Measurements from ENCODE around the gene CCDC158.

- TF ChIP-seq, protein P1, sequence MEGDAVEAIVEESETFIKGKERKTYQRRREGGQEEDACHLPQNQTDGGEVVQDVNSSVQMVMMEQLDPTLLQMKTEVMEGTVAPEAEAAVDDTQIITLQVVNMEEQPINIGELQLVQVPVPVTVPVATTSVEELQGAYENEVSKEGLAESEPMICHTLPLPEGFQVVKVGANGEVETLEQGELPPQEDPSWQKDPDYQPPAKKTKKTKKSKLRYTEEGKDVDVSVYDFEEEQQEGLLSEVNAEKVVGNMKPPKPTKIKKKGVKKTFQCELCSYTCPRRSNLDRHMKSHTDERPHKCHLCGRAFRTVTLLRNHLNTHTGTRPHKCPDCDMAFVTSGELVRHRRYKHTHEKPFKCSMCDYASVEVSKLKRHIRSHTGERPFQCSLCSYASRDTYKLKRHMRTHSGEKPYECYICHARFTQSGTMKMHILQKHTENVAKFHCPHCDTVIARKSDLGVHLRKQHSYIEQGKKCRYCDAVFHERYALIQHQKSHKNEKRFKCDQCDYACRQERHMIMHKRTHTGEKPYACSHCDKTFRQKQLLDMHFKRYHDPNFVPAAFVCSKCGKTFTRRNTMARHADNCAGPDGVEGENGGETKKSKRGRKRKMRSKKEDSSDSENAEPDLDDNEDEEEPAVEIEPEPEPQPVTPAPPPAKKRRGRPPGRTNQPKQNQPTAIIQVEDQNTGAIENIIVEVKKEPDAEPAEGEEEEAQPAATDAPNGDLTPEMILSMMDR (conservative IDR thresholded peaks at IDR 0.05; ENCODE audit: low read depth, low read length) = no peak
- TF ChIP-seq POLR2A (IDR thresholded peaks at IDR 0.05; ENCODE audit: low read depth, low read length) = no peak
- TF ChIP-seq MAZ (IDR thresholded peaks at IDR 0.05; ENCODE audit: borderline replicate concordance, low read depth, low read length) = no peak
- TF ChIP-seq MAFK (IDR thresholded peaks at IDR 0.05; ENCODE audit: low read depth, low read length) = no peak
- no peak for TF ChIP-seq RCOR1 (IDR thresholded peaks at IDR 0.05; ENCODE audit: insufficient replicate concordance, low read length)
Measured at GRCh38 chr4:76326515-76326914, 94.4 kb downstream of the CCDC158 start.
